A549 treated with RU486 at 1 μM for 4 hours (cell line): ENCODE data around the gene KCNK4. TPM values are rescaled to one million over a fixed set of nuclear protein-coding genes. Genes with fewer than 3 reads are reported as not detected.

ENCODE experiments used
- total RNA-seq: library from RNA; stranded (reverse); fragments of 200-300 nt; extraction: Qiagen RNA extraction; gene quantifications from 5 replicates; pipeline ENCODE4 v1.2.3, GENCODE V29; 2022; ENCODE audit warnings: low read depth

The KCNK4 gene
- 0.21 TPM in 1 of 5 replicates, not detected in the others for total RNA-seq

DNA sequence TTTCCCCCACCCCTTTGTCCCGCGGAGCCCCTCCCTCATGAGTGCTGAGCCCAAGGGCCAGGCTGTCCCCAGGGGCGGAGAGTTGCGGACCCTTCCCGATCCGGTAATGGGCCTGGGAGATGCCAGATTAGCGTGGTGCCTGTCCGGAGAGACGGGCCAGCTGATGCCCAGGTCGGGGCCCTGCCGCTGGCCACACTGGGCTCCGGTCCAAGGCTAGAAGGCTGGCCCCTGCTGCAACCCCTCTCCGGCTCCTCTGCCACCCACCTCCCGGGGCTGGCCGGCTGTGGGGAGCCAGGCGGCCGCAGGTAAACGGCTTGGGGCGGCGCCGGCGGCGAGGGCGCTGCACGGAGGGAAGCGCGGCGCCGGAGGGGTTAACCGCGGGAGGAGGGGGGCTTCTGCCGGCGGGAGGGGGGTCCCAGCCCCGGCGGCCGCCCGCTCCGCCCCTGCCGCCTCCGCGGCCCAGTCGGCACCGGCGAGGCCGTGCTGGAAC is at the start of gene KCNK4:
Gene KCNK4 (plus strand): TSS at position 41 of the 490 bp plus-strand sequence. CDS start 1,717 bp downstream, outside the sequence.

DNA sequence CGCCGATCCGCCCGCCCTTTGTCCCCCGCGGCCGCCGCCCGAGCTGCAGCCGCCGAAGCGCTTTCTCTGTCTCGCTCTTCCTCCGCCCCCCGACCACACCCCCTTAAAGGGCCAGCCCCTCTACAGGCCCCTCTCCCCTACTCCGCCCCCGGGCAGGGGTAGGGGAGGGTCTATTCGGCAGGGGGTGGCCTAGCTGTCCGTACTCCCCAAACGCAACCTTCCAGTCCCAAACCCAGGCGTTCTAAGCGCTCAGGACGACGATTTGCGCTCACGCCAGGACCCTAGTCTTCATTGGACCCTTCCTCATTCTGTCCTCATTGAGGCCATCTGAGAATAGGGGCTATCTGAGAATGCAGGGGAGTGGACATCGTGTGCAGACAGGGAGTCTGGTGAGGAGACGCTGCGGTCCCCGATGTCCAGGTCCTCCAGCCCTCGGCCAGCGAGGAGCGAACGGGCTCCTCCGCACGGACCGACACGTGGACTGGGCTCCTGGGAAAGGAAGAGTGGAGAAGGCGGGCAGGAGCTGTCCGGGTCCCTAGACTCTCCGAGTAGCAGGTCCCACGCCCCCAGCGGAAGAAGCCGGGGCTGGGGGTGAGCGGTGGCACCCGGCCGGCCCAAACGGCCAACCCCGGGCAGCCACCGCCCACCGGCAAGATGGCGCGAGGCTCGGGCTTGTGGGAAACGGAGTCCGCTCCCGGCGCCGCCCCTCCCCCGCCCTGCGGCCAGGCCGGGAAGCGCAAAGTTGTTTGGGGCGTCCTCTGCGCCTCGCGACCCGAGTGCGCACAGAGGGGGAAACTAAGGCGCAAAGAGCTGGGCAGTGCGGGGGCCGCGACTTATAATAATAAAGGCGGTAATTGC is 44.0 kb upstream of the KCNK4 start, which contains the start of gene PPP1R14B:
Gene PPP1R14B (minus strand): TSS at position 73 of the 858 bp plus-strand sequence. CDS start 270 bp downstream, outside the sequence.

DNA sequence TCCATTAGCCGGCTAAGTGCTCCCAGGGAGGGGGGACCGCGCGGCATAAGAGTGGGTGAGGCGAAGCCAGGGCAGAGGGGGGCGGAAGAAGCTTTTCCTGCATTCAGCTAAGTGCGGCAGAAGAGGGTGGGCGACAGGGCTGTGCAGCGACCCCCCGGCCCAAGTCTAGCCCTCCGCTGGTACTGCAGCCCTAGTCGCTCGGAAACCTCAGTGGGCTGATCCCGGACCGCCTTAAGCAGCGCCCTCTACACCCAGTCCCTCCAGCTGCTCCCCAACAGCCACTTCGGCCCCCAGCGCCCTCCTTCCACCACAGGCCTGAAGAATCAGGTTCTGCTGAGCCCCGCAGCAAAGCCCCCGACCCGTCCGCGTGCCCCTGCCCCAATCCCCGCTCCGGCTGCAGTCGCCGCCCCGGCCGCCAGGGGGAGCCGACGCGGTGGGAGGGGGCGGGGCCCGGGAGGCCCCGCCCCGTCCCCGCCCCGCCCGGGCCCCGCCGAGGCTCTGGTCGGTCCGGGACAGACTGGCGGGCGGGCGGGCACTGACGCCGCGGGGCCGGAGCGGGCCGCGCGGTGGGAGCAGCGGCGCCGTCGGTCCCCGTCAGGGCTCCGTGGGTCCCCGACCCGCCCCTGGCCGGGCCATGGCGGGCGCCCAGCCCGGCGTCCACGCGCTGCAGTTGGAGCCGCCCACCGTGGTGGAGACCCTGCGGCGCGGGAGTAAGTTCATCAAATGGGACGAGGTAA is 39.9 kb upstream of the KCNK4 start, which contains the start of gene PLCB3:
Gene PLCB3 (plus strand): TSS at position 515 of the 737 bp plus-strand sequence. CDS start 120 bp downstream, at position 635.

DNA sequence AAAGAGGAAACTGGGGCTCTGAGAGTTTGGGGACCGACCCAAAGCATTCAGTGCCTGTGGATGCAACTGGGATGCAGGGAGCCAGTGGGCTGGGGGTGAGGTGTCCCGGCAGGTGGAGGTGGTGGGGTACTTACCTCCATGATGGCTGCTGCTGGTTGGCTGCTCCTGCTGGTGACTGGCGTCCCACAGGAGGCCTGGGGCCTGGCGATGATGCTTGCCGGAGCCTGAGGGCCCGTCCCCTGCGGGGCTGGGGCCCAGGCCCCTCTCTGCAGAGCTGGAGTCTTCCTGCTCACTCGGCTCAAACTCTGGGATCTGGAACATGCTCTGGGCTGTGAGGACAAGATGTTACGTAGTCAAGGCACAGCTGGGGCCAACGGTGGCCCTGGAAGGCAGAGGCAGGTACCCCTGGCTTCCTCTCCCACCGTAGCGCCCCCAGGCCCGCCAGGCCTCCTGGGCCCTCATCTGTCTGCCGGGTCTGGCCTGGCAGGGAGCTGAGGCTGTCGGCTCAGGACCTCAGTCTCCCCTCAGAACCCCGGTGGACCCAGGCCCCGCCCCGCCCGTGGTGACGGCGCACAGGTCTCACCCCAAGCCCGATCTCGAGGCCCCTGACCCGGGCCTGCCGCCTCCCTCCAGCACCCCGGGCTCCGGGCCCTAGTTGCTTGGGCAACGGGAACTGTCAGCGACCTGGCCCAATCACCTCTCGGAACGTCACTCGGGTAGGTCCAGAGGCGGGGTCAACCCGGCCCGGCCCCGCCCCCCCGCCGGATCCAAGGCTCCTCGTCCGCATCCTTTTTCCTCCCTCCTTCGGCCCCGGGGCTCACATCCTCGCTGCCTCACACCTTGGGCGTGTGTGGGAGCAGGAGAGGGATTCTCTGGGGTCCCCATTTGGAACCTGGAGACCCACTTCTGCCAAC is 6.8 kb upstream of the KCNK4 start, which contains the start of gene BAD:
Gene BAD (minus strand): TSS at position 618 of the 914 bp plus-strand sequence. CDS start 297 bp downstream, at position 321.

DNA sequence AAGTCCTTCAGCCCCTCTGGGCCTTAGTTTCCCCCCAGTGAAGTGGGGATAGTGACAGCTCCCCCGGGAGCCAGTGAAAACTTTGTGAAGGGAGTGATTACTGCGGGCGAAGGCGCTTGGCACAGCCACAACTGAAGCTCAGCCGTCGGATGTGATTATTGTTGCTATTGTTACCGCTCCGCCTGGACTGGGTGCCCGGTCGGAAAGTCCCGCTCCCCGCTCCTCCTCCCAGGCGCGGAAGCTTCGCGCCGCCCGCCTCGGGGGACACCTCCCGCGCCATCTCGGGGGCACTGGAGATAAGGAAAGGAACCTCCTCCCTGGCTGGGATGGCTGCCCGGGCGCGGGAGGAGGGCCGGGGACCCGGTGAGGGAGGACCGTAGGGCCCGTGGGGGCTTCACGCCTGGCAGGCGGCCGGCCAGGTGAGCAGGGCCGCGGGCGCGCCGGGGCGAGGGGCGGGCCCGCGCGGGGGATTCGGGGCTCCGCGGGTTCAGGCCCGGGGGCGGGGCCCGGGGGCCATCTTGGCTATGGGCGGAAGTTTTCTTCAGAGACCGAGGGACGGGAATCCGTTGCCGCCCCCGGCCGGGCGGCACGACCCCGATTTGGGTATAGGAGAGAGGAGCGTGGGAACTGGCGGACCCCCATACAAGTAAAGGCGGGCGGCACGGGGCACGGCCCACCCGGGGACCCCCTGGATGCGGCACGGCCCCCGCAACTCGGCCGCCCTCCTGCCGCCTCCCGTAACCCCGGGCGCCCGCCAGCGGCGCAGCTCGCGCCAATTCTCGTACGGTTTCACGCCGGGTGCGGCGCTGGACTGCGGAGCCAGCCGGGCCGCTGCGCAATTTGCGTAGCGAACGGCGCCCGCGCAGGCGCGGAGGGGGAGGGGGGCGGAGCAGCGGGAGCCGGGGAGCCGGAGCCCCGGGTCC is 5.9 kb upstream of the KCNK4 start, which contains the start of gene GPR137:
Gene GPR137 (plus strand): TSS at position 887 of the 923 bp plus-strand sequence. CDS start 677 bp downstream, outside the sequence.

DNA sequence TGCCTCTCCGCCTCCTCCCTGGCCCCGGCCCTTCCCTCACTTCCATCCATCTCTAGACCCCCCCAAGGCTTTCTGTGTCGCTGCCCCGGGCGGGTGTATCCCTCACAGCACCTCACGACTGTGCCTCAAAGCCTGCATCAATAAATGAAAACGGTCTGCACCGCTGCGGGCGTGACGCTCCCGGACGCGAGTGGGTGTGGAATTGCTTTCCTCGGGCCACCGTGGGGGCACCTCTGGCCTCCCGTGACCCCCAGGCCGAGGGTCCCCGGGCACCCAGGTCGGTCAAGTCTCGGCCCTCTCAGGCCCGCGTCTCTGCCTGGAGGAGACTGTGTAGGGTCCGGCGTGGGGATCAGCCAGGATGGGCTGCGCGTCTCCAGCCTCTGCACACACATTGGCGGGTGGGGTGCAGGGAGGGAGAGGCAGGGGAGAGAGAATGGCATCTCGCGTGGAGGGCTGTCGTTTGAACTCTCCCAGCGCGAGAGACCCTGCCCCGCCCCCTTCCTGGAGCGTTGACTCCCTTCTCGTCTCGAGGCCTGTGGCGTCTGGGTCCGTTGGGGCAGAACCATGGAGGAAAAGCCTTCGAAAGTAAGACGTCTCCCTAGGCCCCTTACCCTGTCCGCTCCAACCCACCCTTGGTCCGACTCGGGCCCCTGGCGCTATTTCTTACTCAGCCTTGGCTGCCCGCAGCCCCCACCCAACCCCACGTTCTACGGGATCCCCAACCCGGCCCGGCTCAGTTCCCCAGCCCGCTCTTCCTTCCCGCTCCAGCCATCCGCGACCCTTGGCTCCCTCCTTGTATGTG is 8.9 kb downstream of the KCNK4 start, which contains the start of gene CATSPERZ:
Gene CATSPERZ (plus strand): TSS at position 512 of the 802 bp plus-strand sequence. CDS start 53 bp downstream, at position 565.

DNA sequence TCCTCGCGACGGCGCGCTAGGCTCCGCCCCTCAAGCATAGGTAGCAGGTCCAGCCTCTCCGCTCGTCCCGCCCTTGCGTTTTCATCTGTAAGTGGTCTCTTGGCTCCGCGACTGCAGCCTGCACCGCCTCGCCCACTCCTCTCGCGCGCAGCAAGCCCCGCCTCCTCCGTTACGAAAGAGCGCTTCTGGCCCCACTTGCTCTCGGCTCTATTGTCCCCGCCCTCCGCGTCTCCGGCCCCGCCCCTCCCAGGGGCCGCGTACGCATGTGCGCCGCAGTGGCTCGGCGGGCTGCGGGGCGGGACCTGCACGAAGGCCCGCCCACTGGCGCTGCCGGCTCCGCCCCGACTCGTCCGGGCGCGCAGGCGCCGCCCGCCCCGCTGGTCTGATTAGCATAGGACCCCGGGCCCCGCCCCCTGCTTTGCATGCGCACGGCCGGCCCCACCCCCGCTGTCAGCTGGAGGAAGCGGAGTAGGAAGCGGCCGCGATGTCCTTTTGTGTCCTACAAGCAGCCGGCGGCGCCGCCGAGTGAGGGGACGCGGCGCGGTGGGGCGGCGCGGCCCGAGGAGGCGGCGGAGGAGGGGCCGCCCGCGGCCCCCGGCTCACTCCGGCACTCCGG is 14.1 kb downstream of the KCNK4 start, which contains the start of gene ESRRA:
Gene ESRRA (plus strand): TSS at position 450 of the 616 bp plus-strand sequence. CDS start 1,656 bp downstream, outside the sequence.

DNA sequence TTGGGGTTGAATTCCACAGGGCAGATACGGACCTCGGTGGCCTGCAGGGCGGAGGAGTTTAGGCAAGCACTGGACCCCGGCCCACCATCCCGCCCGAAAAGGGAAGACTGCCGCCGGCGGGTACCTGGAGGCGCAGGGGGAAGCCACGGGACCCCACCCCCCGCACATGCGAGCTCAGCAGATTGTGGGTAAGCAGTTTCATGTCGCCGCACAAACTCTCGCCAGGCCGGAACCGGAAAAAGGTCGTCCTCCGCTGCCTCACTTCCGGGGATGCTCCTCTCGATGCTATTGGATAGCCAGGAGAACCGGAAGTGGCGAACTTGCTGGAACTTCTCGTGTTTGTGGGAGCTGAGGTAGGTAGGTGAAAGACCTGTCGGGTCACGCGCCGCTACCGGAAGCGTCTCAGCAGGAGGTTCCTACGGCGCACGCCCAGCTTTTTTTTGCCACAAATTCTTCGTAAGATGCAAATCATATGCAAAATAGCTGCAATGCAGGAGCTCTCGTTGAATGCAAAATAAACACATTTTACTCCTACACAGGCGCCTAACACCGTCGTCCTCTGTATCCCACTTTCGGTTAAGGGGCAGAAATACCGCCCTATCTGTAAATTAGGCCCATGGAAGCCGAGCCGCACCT is 26.3 kb downstream of the KCNK4 start, which contains the start of gene TRMT112:
Gene TRMT112 (minus strand): TSS at position 235 of the 636 bp plus-strand sequence. CDS start 33 bp downstream, at position 202.

DNA sequence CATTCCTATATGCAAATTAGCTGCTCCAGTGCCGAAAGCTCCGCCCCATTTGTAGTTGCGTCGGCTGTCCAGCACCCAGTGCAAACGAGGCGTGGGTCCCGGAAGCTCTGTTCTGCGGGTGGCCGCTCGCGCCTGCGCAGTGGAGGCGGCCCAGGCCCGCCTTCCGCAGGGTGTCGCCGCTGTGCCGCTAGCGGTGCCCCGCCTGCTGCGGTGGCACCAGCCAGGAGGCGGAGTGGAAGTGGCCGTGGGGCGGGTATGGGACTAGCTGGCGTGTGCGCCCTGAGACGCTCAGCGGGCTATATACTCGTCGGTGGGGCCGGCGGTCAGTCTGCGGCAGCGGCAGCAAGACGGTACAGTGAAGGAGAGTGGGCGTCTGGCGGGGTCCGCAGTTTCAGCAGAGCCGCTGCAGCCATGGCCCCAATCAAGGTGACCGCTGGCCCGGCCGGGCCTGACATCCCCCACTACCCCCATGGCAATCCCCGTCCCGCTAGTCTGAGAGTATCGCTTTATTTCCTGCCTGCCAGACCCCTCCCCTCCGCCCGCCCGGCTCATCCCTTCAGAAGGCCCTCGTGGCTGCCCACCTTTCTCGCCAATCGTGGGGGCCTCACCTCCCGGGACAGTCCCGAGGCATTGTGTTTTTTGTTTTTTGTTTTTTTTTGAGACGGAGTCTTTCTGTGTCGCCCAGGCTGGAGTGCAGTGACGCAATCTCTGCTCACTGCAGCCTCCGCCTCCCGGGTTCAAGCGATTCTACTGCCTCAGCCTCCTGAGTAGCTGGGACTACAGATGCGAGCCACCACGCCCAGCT is 27.1 kb downstream of the KCNK4 start, which contains the start of gene PRDX5:
Gene PRDX5 (plus strand): TSS at position 161 of the 805 bp plus-strand sequence. CDS start 95 bp downstream, at position 256.

DNA sequence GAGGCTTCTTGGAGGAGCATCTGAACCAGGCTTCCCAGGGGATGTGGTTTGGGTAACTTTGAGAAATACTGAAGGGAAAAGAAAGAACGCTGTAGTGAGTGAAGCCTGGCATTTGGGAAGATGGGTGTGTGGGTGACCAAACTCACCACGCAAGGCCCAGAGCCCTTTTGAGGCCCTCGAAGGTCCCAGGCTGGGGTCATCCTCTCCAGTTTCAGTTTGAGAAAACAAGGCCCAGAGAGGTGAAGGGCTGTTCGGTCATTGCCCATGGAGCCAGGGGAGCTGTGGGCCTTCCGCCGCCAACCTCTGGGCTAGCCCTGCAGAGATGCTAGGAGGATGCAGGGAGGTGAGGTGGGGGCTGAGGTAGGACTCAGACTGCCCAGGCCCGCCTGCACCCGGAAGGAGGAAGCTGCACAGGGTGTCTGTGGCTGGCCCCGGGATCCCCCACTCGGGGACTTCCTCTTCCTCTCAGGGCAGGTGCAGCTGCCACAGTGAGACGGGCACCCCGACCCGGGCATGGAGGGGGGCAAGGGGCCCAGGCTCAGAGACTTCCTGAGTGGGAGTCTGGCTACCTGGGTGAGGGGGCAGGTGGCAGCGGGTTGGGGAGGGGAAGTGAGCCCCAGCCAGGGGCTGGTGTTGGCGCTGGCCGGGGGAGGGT is 48.8 kb downstream of the KCNK4 start, which contains the start of gene CCDC88B:
Gene CCDC88B (plus strand): TSS at position 451 of the 655 bp plus-strand sequence. CDS start 63 bp downstream, at position 514.

Other genes with a start within 250 kb of the KCNK4 start
- gene MACROD1, start 125.2 kb upstream of the KCNK4 start, total RNA-seq: 8.8 to 17.0 TPM (median 12.8 TPM) in 5 replicates
- gene STIP1, start 105.1 kb upstream of the KCNK4 start, total RNA-seq: 234 to 268 TPM (median 258 TPM) in 5 replicates
- 1.0 to 3.1 TPM (median 1.7 TPM) in 5 replicates for gene FERMT3, start 84.6 kb upstream of the KCNK4 start, total RNA-seq
- gene TRPT1, start 65.1 kb upstream of the KCNK4 start, total RNA-seq: 16.8 to 27.5 TPM (median 24.3 TPM) in 5 replicates
- gene NUDT22, start 65.0 kb upstream of the KCNK4 start, total RNA-seq: 29.7 to 43.8 TPM (median 32.1 TPM) in 5 replicates
- 15.4 to 22.6 TPM (median 19.5 TPM) in 5 replicates for gene DNAJC4, start 60.8 kb upstream of the KCNK4 start, total RNA-seq
- gene VEGFB, start 56.7 kb upstream of the KCNK4 start, total RNA-seq: 35.4 to 59.8 TPM (median 51.1 TPM) in 5 replicates
- gene FKBP2, start 50.2 kb upstream of the KCNK4 start, total RNA-seq: 128 to 139 TPM (median 132 TPM) in 5 replicates
- gene PPP1R14B, start 44.4 kb upstream of the KCNK4 start, total RNA-seq: 237 to 395 TPM (median 394 TPM) in 5 replicates
- gene PLCB3, start 39.8 kb upstream of the KCNK4 start, total RNA-seq: 14.4 to 21.5 TPM (median 18.8 TPM) in 5 replicates
- gene BAD, start 6.6 kb upstream of the KCNK4 start, total RNA-seq: 78.0 to 107 TPM (median 94.9 TPM) in 5 replicates
- 28.5 to 53.9 TPM (median 46.0 TPM) in 5 replicates for gene GPR137, start 5.5 kb upstream of the KCNK4 start, total RNA-seq
- 2.4 to 2.8 TPM (median 2.7 TPM) in 5 replicates for gene CATSPERZ, start 9.1 kb downstream of the KCNK4 start, total RNA-seq
- gene ESRRA, start 14.2 kb downstream of the KCNK4 start, total RNA-seq: 40.8 to 70.7 TPM (median 67.3 TPM) in 5 replicates
- gene TRMT112, start 26.3 kb downstream of the KCNK4 start, total RNA-seq: 402 to 483 TPM (median 442 TPM) in 5 replicates
- 376 to 487 TPM (median 476 TPM) in 5 replicates for gene PRDX5, start 26.8 kb downstream of the KCNK4 start, total RNA-seq
- gene CCDC88B, start 48.9 kb downstream of the KCNK4 start, total RNA-seq: 9.8 to 13.4 TPM (median 12.1 TPM) in 5 replicates
- 53.6 to 72.2 TPM (median 60.9 TPM) in 5 replicates for gene RPS6KA4, start 67.9 kb downstream of the KCNK4 start, total RNA-seq